Hepatocyte (in vitro differentiated cells): Measurements from ENCODE around the gene IRF5.

ENCODE experiments used
- EZH2phosphoT487 ChIP-seq: fragments of 200-600 bp; sonication (generic); IDR thresholded peaks from one replicate; pipeline ENCODE4 v1.6.1; 2018; ENCODE audit warnings: antibody characterized with exemption, mild to moderate bottlenecking, low read depth, moderate library complexity; ENCODE audit not compliant: unreplicated experiment, severe bottlenecking
- TF ChIP-seq, protein P1 (sequence below): fragments of 200-600 bp; sonication (generic); IDR thresholded peaks from 2 replicates; pipeline ENCODE4 v1.5.1; 2016; ENCODE audit warnings: antibody characterized with exemption, mild to moderate bottlenecking; ENCODE audit not compliant: poor library complexity

- TF ChIP-seq EZH2phosphoT487, result no peak
- TF ChIP-seq, protein P1, sequence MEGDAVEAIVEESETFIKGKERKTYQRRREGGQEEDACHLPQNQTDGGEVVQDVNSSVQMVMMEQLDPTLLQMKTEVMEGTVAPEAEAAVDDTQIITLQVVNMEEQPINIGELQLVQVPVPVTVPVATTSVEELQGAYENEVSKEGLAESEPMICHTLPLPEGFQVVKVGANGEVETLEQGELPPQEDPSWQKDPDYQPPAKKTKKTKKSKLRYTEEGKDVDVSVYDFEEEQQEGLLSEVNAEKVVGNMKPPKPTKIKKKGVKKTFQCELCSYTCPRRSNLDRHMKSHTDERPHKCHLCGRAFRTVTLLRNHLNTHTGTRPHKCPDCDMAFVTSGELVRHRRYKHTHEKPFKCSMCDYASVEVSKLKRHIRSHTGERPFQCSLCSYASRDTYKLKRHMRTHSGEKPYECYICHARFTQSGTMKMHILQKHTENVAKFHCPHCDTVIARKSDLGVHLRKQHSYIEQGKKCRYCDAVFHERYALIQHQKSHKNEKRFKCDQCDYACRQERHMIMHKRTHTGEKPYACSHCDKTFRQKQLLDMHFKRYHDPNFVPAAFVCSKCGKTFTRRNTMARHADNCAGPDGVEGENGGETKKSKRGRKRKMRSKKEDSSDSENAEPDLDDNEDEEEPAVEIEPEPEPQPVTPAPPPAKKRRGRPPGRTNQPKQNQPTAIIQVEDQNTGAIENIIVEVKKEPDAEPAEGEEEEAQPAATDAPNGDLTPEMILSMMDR, result no peak
Observed at GRCh38 chr7:128918016-128918665, 19.6 kb upstream of the IRF5 start.
